HEK293 (cell line): ENCODE results near the gene TNNT2.

Experiments
- CTCF ChIA-PET: fragments of 350-600 bp; formaldehyde crosslinking; extraction: SDS; loops from one replicate; lab custom pipeline; 2021; ENCODE audit warnings: antibody characterized with exemption; lab: Yijun Ruan, JAX
- POLR2A ChIA-PET: fragments of 300-600 bp; formaldehyde crosslinking; extraction: SDS; loops from one replicate; lab custom pipeline; 2020; ENCODE audit warnings: antibody characterized with exemption, inconsistent platforms; lab: Yijun Ruan, JAX
- H3K27ac ChIP-seq: fragments of 200-500 bp; sonication (Bioruptor generic); 2 replicates; pipeline ENCODE4 v1.5.1; 2014; ENCODE audit warnings: low read depth, low read length, control low read depth, inconsistent platforms; ENCODE audit errors: extremely low read depth
- H3K36me3 ChIP-seq, 2 experiments: fragments of 200-500 bp in 1 of 2; sonication (Bioruptor generic) in 1 of 2; 1 replicate in 1 of 2; 2 replicates in 1 of 2; pipeline ENCODE4 v1.5.1; 2014 to 2017; ENCODE audit warnings: inconsistent platforms in 2 of 2, low read length in 2 of 2; ENCODE audit not compliant: control insufficient read depth in 2 of 2, insufficient read depth in 1 of 2
- H3K4me1 ChIP-seq: fragments of 200-500 bp; sonication (Bioruptor generic); 2 replicates; pipeline ENCODE4 v1.5.1; 2014; ENCODE audit warnings: mild to moderate bottlenecking, low read length, inconsistent platforms; ENCODE audit not compliant: control insufficient read depth, insufficient read depth
- H3K4me3 ChIP-seq: 2 replicates; pipeline ENCODE4 v1.5.1; 2011; ENCODE audit warnings: low read depth, mild to moderate bottlenecking, control low read depth, low read length, moderate library complexity
- H3K9me3 ChIP-seq: fragments of 200-500 bp; sonication (Bioruptor generic); 2 replicates; pipeline ENCODE4 v1.5.1; 2014; ENCODE audit warnings: low read depth, low read length, inconsistent platforms; ENCODE audit not compliant: control insufficient read depth, insufficient read depth
- EGR2 ChIP-seq: fragments of 450-650 bp; formaldehyde crosslinking; IDR thresholded peaks from 2 replicates; pipeline ENCODE4 v1.5.1; 2016; ENCODE audit warnings: low read depth, missing biosample characterization, missing genetic modification characterization
- GLI4 ChIP-seq: fragments of 450-650 bp; formaldehyde crosslinking; IDR thresholded peaks from 2 replicates; pipeline ENCODE4 v1.5.1; 2016; ENCODE audit warnings: missing biosample characterization, missing genetic modification characterization
- PRDM1 ChIP-seq: fragments of 450-650 bp; formaldehyde crosslinking; IDR thresholded peaks from 2 replicates; pipeline ENCODE4; 2016; ENCODE audit warnings: missing biosample characterization, missing genetic modification characterization
- SCRT2 ChIP-seq: fragments of 450-650 bp; formaldehyde crosslinking; IDR thresholded peaks from 2 replicates; pipeline ENCODE4 v1.5.1; 2016; ENCODE audit warnings: missing biosample characterization, missing genetic modification characterization
- TCF7L2 ChIP-seq: IDR thresholded peaks from 2 replicates; pipeline ENCODE4 v1.6.1; 2011; ENCODE audit warnings: low read depth, mild to moderate bottlenecking, inconsistent platforms, low read length, moderate library complexity, borderline replicate concordance
- YY2 ChIP-seq: fragments of 450-650 bp; formaldehyde crosslinking; IDR thresholded peaks from 2 replicates; pipeline ENCODE4 v1.5.1; 2016; ENCODE audit warnings: missing biosample characterization, missing genetic modification characterization
- ZFP37 ChIP-seq: fragments of 450-650 bp; formaldehyde crosslinking; IDR thresholded peaks from 2 replicates; pipeline ENCODE4 v1.5.1; 2016; ENCODE audit warnings: missing biosample characterization, missing genetic modification characterization
- ZNF133 ChIP-seq: fragments of 450-650 bp; formaldehyde crosslinking; IDR thresholded peaks from 2 replicates; pipeline ENCODE4 v1.5.1; 2016; ENCODE audit warnings: missing biosample characterization, missing genetic modification characterization
- ZNF155 ChIP-seq: fragments of 450-650 bp; formaldehyde crosslinking; IDR thresholded peaks from 2 replicates; pipeline ENCODE4 v1.5.1; 2016; ENCODE audit warnings: missing biosample characterization, missing genetic modification characterization
- ZNF174 ChIP-seq: fragments of 450-650 bp; formaldehyde crosslinking; IDR thresholded peaks from 2 replicates; pipeline ENCODE4 v1.5.0; 2017; ENCODE audit warnings: missing biosample characterization, mild to moderate bottlenecking, missing genetic modification characterization
- ZNF354C ChIP-seq: fragments of 450-650 bp; formaldehyde crosslinking; IDR thresholded peaks from 2 replicates; pipeline ENCODE4 v1.5.1; 2016; ENCODE audit warnings: missing biosample characterization, missing genetic modification characterization, low read depth, borderline replicate concordance
- ZNF558 ChIP-seq: fragments of 450-650 bp; formaldehyde crosslinking; IDR thresholded peaks from 2 replicates; pipeline ENCODE4 v1.5.1; 2016; ENCODE audit warnings: missing biosample characterization, missing genetic modification characterization
- ZNF692 ChIP-seq: fragments of 450-650 bp; formaldehyde crosslinking; IDR thresholded peaks from 2 replicates; pipeline ENCODE4 v1.5.1; 2016; ENCODE audit warnings: missing biosample characterization, missing genetic modification characterization
- ZNF701 ChIP-seq: fragments of 450-650 bp; formaldehyde crosslinking; IDR thresholded peaks from 2 replicates; pipeline ENCODE4 v1.5.1; 2016; ENCODE audit warnings: missing biosample characterization, missing genetic modification characterization
- ZNF76 ChIP-seq: fragments of 450-650 bp; formaldehyde crosslinking; IDR thresholded peaks from 2 replicates; pipeline ENCODE4; 2016; ENCODE audit warnings: low read depth, missing biosample characterization, missing genetic modification characterization, borderline replicate concordance
- ZSCAN16 ChIP-seq: fragments of 450-650 bp; formaldehyde crosslinking; IDR thresholded peaks from 2 replicates; pipeline ENCODE4 v1.5.1; 2016; ENCODE audit warnings: missing biosample characterization, missing genetic modification characterization
- ZSCAN18 ChIP-seq: fragments of 450-650 bp; formaldehyde crosslinking; IDR thresholded peaks from 2 replicates; pipeline ENCODE4 v1.5.1; 2016; ENCODE audit warnings: missing biosample characterization, missing genetic modification characterization
- ZSCAN23 ChIP-seq: fragments of 450-650 bp; formaldehyde crosslinking; IDR thresholded peaks from 2 replicates; pipeline ENCODE4 v1.5.1; 2016; ENCODE audit warnings: missing biosample characterization, missing genetic modification characterization

The TNNT2 gene

DNA sequence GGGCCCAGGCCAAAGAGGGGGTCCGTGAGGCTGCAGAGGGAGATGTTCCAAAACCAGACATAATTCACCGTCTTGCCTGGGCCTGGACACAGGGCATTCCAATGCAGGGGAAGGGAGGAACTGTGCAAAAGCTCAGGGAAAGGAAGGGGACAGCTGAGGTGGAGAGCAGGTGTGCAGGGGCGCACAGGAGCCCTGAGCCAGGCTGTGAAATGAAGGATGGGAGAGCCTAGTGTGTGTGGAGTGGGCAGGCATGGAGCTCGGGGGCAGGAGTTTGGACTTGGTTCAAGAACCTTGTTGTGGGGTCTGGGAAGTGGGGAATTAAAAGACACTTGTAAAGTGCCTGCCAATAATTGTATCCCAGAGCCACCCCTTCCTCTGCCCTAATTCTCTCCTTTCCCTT, 41.8 kb upstream of the TNNT2 start (continued):
- TF ChIP-seq ZSCAN18 (tag by site-specific recombination) (no peak), ZFP37 (no peak), SCRT2 (tag by site-specific recombination) (no peak), ZNF133 (no peak), ZNF354C (no peak), EGR2 (tag by site-specific recombination) (no peak), ZSCAN23 (tag by site-specific recombination) (no peak), TCF7L2 (no peak), ZNF174 (tag by site-specific recombination) (no peak)
- TF ChIP-seq, all 188 proteins: peak for 0

DNA sequence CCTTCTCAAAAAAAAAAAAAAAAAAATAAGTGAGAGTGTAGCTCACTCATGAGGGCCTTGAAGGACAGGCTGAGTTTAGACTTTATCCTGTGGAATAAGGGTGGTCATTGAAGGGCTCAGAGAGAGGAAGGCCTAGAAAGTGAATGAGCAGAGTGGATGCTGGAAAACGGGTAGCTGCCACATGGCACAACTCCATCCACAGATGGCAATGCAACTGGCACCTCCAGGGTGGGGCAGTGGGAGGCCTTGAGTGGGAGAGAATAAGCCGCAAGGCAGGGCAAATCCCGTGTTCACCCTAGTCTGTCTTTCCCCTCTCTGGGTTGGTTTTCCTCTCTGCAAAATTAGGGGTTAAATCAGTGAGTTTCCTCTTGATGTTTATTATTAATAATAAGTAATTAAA, 41.0 kb upstream of the TNNT2 start:
- POLR2A ChIA-PET, result no interaction called here
- TF ChIP-seq GLI4 (tag by site-specific recombination) (0 out of 2 replicates have a peak, but pooled peaks have one; percentile 32), ZNF701 (no peak)
- Histone ChIP-seq H3K9me3 (no peaks in the 10 kb centered on the region), H3K27ac (no peak overlapping the region), H3K4me3 (no peak overlapping the region), H3K36me3 (no peaks in the 10 kb centered on the region), H3K4me1 (no peaks in the 10 kb centered on the region)
- CTCF ChIA-PET, result interaction anchor here (0.6 to 1.7 kb wide), 3 partner anchors 7 to 13 kb away, joined by 5 to 7 read pairs (median 7); no protein-coding TSS in a partner anchor

- ChIA-PET CTCF (interaction anchor here (0.5 to 1.8 kb wide), 3 partner anchors 53 to 406 kb away, joined by 3 to 5 read pairs (median 3); no protein-coding TSS in a partner anchor), POLR2A (no interaction called here)
- no peak overlapping the region for H3K4me3 ChIP-seq
- H3K36me3 ChIP-seq, result no peaks in the 10 kb centered on the region
- H3K27ac ChIP-seq, result no peak overlapping the region
- TF ChIP-seq ZNF692 (no peak), ZNF76 (tag by site-specific recombination) (no peak), ZNF155 (tag by site-specific recombination) (no peak), ZSCAN16 (tag by site-specific recombination) (no peak)
- no peaks in the 10 kb centered on the region for H3K4me1 ChIP-seq
- H3K9me3 ChIP-seq, result no peaks in the 10 kb centered on the region
Observed at GRCh38 chr1:201414051-201414738, 36.7 kb upstream of the TNNT2 start.

DNA sequence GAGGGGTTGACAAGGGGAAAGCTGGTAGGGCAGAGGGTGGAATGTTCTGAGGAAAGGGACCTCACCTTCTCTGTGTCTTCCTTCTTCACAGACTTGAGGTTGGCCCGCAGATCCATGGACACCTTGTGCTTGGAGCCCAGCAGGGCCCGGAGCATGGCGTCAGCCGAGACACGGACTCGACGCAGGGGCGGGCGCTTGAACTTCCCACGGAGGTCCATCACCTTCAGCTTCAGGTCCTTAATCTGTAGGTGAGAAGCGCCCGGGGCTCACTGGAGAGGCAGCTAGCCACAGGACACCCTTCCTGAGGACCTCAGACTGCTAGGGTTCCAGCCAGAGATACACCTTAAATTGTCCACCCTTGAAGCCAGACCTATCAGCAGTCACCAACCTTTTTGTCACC, 33.8 kb upstream of the TNNT2 start:
- Histone ChIP-seq H3K9me3 (no peaks in the 10 kb centered on the region), H3K36me3 (no peaks in the 10 kb centered on the region), H3K4me3 (no peak overlapping the region), H3K27ac (no peak overlapping the region), H3K4me1 (no peaks in the 10 kb centered on the region)
- CTCF ChIA-PET, result interaction anchor here (0.5 to 1.7 kb wide), 8 partner anchors 22 to 489 kb away, joined by 3 to 9 read pairs (median 4); no protein-coding TSS in a partner anchor
- no peak for TF ChIP-seq YY2
- no peak for TF ChIP-seq PRDM1
- TF ChIP-seq ZNF558, result no peak
- POLR2A ChIA-PET, result no interaction called here
